Karpas-422 (cell line): ENCODE results near the gene TRIM71. TPM values are rescaled to one million over a fixed set of nuclear protein-coding genes. Genes with fewer than 3 reads are reported as not detected.
"Not testable (repeated sequence)": the region's sequence is repeated elsewhere in the genome, so short reads cannot be mapped to it uniquely, and the experiment has no call there.

Experiments used
- DNase-seq: peaks from one replicate; pipeline ENCODE4 v3.0.0-alpha.2; 2015
- H2AFZ ChIP-seq: fragments of 200-600 bp; sonication (generic); 2 replicates; pipeline ENCODE4 v1.6.1; 2014; ENCODE audit warnings: antibody characterized with exemption, low read length, mixed read lengths
- H3K27ac ChIP-seq: fragments of 200-600 bp; sonication (generic); 2 replicates; pipeline ENCODE4 v1.5.1; 2014; ENCODE audit warnings: mild to moderate bottlenecking, low read length, moderate library complexity
- H3K27me3 ChIP-seq: fragments of 200-600 bp; sonication (generic); 2 replicates; pipeline ENCODE4 v1.6.1; 2014; ENCODE audit warnings: low read length, mixed read lengths
- H3K36me3 ChIP-seq: fragments of 200-600 bp; sonication (generic); 2 replicates; pipeline ENCODE4 v1.6.1; 2014; ENCODE audit warnings: low read length, mixed read lengths; ENCODE audit not compliant: insufficient read depth
- H3K4me1 ChIP-seq: fragments of 200-600 bp; sonication (generic); 2 replicates; pipeline ENCODE4 v1.6.1; 2014; ENCODE audit warnings: mild to moderate bottlenecking, low read length, mixed read lengths
- H3K4me2 ChIP-seq: fragments of 200-600 bp; sonication (generic); 2 replicates; pipeline ENCODE4 v1.6.1; 2014; ENCODE audit warnings: low read length, low read depth, mild to moderate bottlenecking; ENCODE audit not compliant: poor library complexity, severe bottlenecking
- H3K4me3 ChIP-seq: fragments of 200-600 bp; sonication (generic); 2 replicates; pipeline ENCODE4 v1.5.1; 2014; ENCODE audit warnings: mild to moderate bottlenecking, antibody characterized with exemption, low read length, mixed read lengths
- H3K79me2 ChIP-seq: fragments of 200-600 bp; sonication (generic); 2 replicates; pipeline ENCODE4 v1.6.1; 2014; ENCODE audit warnings: mild to moderate bottlenecking, low read length, mixed read lengths
- H3K9ac ChIP-seq: fragments of 200-600 bp; sonication (generic); 2 replicates; pipeline ENCODE4 v1.6.0; 2014; ENCODE audit warnings: low read length
- H3K9me2 ChIP-seq: fragments of 200-600 bp; sonication (generic), shearing (Covaris generic); replicated peaks from 2 replicates; pipeline ENCODE4 v1.6.0; 2014; ENCODE audit warnings: mild to moderate bottlenecking, low read length, moderate library complexity; ENCODE audit not compliant: insufficient read depth
- H3K9me3 ChIP-seq: fragments of 300-700, 200-600 bp; sonication (generic); 2 replicates; pipeline ENCODE4 v1.6.1; 2014; ENCODE audit warnings: low read length, mixed read lengths
- H4K20me1 ChIP-seq: fragments of 200-600 bp; sonication (generic); 2 replicates; pipeline ENCODE4 v1.6.1; 2014; ENCODE audit warnings: mild to moderate bottlenecking, antibody characterized with exemption, low read length, low read depth; ENCODE audit not compliant: insufficient read depth
- total RNA-seq: library from RNA; depleted of rRNA; stranded (reverse); fragments of >200 nt; shearing (Covaris generic); gene quantifications from 2 replicates; pipeline ENCODE4 v1.2.3, GENCODE V29; 2014; ENCODE audit warnings: low replicate concordance

The TRIM71 gene
- total RNA-seq, 1 experiment from 2014 or later = not detected

DNA sequence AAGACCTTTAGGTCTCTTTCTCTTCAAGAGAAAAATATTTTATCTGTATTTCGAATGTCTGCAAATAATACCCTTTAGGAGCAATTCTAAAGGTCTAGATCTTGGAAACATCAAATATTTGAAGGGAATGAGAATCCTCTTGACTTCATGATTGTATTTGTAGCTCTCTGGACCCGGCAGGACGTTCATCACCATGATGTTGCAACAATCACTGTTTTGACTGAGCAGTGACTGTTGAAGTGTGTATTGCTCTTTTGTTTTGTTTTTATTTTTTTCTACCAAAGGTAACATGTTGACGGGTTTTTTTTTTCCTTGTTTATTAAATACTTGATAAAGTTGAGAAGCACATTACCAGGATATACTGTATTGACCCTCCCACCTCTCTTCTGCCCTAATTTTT is 78.3 kb downstream of the TRIM71 start:
- no peaks in the 10 kb centered on the region for H3K9me3 ChIP-seq

DNA sequence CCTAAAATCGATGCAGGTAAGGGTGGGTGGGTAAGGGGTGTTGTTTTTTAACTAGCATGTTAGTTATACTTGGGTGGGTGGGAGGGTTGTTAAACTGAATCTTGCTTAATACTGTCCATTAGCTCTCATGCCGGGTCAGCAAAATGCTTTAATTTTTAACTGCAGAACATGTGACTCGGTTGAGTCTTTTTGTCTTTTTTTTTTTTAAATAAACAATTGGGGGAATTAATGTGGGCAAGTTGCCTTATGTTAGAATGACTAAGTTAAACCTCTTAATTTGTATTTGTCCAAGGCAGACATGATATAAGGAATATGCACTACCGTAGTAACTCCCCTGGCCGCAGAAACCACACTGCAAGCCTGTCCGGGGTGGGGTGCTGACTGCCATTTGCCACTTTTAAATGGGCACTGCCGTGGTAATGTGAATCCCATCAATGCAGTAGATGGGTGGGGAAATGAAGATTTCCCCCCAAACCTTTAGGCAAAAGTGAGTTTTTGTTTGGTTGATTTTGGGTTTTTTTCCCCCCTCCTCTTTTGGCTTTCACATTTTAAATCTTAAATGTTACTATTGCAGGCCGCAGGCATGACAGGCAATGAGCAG is 79.3 kb downstream of the TRIM71 start:
- H4K20me1 ChIP-seq = no peaks in the 10 kb centered on the region
- H2AFZ ChIP-seq = no peak overlapping the region
- DNase-seq = no peak
- H3K9me3 ChIP-seq = no peaks in the 10 kb centered on the region
- H3K9ac ChIP-seq = no peak overlapping the region
- no peak overlapping the region for H3K27ac ChIP-seq
- no peak overlapping the region for H3K4me2 ChIP-seq
- H3K79me2 ChIP-seq = no peaks in the 10 kb centered on the region
- H3K4me3 ChIP-seq = no peak overlapping the region
- no peaks in the 10 kb centered on the region for H3K4me1 ChIP-seq
- no peaks in the 10 kb centered on the region for H3K9me2 ChIP-seq
- H3K36me3 ChIP-seq = no peaks in the 10 kb centered on the region
- no peaks in the 10 kb centered on the region for H3K27me3 ChIP-seq

More for the DNA sequence above, 78.3 kb downstream of the TRIM71 start:
- H3K27ac ChIP-seq = no peak overlapping the region
- H3K4me1 ChIP-seq = no peaks in the 10 kb centered on the region
- H2AFZ ChIP-seq = no peak overlapping the region
- DNase-seq = no peak
- H4K20me1 ChIP-seq = no peaks in the 10 kb centered on the region
- H3K4me2 ChIP-seq = no peak overlapping the region
- H3K79me2 ChIP-seq = no peaks in the 10 kb centered on the region
- no peaks in the 10 kb centered on the region for H3K27me3 ChIP-seq
- no peak overlapping the region for H3K4me3 ChIP-seq
- no peaks in the 10 kb centered on the region for H3K9me2 ChIP-seq
- H3K9ac ChIP-seq = no peak overlapping the region
- no peaks in the 10 kb centered on the region for H3K36me3 ChIP-seq

DNA sequence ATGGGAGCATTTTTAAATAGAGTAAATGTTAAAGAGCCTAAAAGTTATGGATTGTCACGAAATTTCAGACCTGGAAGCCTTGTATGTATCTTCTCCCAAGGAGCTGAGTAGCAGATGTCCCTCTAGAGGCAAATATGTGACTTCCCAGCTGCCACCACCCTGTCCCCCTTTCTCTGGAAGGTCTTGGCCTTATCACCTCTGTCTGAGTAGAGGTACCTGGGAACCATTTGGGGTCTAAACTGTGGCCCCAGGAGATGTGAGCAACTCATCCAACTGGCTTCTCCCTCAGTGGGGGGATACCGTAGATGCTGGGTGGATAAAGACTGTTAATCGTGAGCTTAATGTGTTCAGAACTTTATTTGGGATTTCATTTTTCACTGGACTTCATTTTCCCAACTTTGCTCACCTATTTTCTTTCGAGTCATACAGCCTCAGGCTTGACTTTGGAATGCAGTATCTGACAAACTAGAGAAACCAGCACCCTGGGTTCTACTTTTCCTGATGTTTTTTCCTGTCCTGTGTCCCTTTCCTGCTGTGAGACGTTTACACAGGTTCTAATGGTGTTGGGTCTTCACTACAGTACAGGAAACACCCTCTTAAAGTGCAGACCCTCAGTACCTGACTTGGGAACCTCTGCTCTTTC is 80.3 kb downstream of the TRIM71 start:
- Histone ChIP-seq H3K9ac (no peak overlapping the region), H3K27me3 (no peaks in the 10 kb centered on the region), H2AFZ (no peak overlapping the region), H3K4me2 (no peak overlapping the region), H3K27ac (no peak overlapping the region), H3K9me3 (no peaks in the 10 kb centered on the region), H3K4me1 (no peaks in the 10 kb centered on the region), H4K20me1 (no peaks in the 10 kb centered on the region), H3K36me3 (no peaks in the 10 kb centered on the region), H3K9me2 (no peaks in the 10 kb centered on the region), H3K4me3 (no peak overlapping the region), H3K79me2 (no peaks in the 10 kb centered on the region)
- DNase-seq = no peak

DNA sequence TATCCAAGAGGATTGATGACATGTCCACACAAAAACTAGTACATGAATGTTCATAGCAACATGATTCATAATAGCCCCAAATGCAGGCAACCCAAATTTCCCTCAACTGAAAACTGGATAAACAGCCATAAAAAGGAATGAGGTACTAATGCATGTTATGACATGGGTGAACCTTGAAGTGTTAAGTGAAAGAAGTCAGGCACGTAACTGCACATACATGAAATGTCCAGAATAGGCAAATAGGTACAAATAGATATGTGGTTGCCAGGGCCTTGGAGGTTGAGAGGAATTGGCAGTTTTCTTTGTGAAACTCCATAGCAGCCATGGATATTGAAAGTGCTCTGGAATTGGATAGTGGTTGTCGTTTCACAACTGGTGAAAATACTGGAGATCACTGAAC is 81.5 kb downstream of the TRIM71 start:
- H2AFZ ChIP-seq = no peak overlapping the region
- no peaks in the 10 kb centered on the region for H4K20me1 ChIP-seq
- no peak for DNase-seq
- no peak overlapping the region for H3K4me2 ChIP-seq
- H3K9me3 ChIP-seq = no peaks in the 10 kb centered on the region
- H3K27me3 ChIP-seq = no peaks in the 10 kb centered on the region
- H3K9me2 ChIP-seq = no peaks in the 10 kb centered on the region
- no peak overlapping the region for H3K4me3 ChIP-seq
- H3K79me2 ChIP-seq = no peaks in the 10 kb centered on the region
- no peak overlapping the region for H3K27ac ChIP-seq
- H3K4me1 ChIP-seq = no peaks in the 10 kb centered on the region
- no peaks in the 10 kb centered on the region for H3K36me3 ChIP-seq
- H3K9ac ChIP-seq = no peak overlapping the region

DNA sequence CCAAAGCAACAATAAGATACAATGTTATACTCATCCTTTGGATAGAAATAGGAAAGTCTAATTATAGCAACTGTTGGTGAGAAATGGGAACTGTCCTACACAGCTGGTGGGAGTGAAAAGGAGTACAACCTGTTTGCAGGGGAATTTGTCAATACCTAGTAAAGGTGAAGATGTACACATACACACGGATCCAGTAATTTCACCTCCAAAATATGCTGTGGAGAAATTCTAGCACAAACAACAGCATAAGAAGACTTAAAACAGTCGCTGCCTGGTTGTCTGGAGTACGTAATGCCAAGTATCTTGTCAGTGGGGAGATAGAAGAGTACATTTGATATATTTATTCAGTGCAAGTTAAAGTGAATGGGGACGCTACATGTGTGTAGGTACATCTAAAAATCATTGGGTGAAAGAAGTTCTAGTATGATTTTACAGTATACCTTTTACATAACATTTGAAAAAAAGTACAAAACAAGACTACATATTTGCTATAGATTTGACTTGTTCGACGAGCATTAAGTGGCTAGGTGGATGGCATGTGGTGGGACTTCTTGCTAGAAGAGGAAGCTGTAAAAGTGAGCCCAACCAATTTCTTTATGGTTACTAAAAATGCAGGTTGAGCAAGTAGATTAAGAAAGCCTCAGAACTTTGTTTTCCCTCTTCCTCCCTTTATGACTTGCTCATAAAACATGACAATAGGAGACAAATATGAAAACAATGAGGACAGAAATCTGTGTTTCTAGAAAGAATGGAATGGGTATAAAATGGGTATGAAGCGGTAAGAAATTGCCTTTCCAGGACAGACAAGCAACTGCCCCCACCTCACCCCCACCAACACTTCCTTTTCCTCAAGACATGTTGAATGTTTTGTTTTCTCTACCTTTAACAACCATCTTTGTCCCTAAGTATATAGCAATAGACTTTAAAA is 83.5 kb downstream of the TRIM71 start:
- Histone ChIP-seq H3K4me2 (no peak overlapping the region), H3K27me3 (no peaks in the 10 kb centered on the region), H3K4me1 (no peaks in the 10 kb centered on the region), H3K79me2 (no peaks in the 10 kb centered on the region), H3K36me3 (no peaks in the 10 kb centered on the region), H3K9ac (no peak overlapping the region), H4K20me1 (no peaks in the 10 kb centered on the region), H3K4me3 (no peak overlapping the region), H3K9me2 (no peaks in the 10 kb centered on the region), H3K9me3 (no peaks in the 10 kb centered on the region), H3K27ac (no peak overlapping the region), H2AFZ (no peak overlapping the region)
- no peak for DNase-seq

DNA sequence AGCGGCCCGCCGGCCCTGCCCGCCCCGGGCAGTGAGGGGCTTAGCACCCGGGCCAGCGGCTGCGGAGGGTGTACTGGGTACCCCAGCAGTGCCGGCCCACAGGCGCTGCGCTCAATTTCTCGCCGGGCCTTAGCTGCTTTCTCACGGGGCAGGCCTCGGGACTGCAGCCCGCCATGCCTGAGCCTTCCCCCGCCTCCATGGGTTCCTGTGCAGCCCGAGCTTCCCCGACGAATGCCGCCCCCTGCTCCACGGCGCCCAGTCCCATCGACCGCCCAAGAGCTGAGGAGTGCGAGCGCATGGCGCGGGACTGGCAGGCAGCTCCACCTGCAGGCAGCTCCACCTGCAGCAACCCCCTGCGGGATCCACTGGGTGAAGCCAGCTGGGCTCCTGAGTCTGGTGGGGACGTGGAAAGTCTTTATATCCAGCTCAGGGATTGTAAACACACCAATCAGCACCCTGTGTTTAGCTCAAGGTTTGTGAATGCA is 85.1 kb downstream of the TRIM71 start:
- H3K9me2 ChIP-seq, H3K27me3 ChIP-seq, H3K27ac ChIP-seq, H2AFZ ChIP-seq, H4K20me1 ChIP-seq, DNase-seq, H3K4me1 ChIP-seq, H3K9me3 ChIP-seq, H3K4me3 ChIP-seq, H3K79me2 ChIP-seq, H3K4me2 ChIP-seq, H3K36me3 ChIP-seq, H3K9ac ChIP-seq: not testable (repeated sequence)

DNA sequence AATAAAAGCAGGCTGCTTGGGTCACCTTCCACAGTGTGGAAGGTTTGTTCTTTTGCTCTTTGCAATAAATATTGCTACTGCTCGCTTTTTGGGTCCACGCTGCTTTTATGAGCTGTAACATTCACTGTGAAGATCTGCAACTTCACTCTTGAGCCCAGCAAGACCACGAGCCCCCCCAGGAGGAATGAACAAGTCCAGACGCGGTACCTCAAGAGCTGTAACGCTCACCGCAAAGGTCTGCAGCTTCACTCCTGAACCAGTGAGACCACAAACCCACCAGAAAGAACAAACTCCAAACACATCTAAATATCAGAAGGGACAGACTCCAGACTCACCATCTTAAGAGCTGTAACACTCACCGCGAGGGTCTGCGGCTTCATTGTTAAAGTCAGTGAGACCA is 86.2 kb downstream of the TRIM71 start:
- Histone ChIP-seq H3K9ac (no peak overlapping the region), H3K79me2 (no peaks in the 10 kb centered on the region), H3K4me3 (no peak overlapping the region), H3K4me2 (no peak overlapping the region), H3K4me1 (no peaks in the 10 kb centered on the region), H3K27me3 (no peaks in the 10 kb centered on the region), H3K27ac (no peak overlapping the region), H3K36me3 (no peaks in the 10 kb centered on the region), H3K9me2 (no peaks in the 10 kb centered on the region), H3K9me3 (no peaks in the 10 kb centered on the region), H2AFZ (no peak overlapping the region), H4K20me1 (no peaks in the 10 kb centered on the region)
- DNase-seq = no peak

DNA sequence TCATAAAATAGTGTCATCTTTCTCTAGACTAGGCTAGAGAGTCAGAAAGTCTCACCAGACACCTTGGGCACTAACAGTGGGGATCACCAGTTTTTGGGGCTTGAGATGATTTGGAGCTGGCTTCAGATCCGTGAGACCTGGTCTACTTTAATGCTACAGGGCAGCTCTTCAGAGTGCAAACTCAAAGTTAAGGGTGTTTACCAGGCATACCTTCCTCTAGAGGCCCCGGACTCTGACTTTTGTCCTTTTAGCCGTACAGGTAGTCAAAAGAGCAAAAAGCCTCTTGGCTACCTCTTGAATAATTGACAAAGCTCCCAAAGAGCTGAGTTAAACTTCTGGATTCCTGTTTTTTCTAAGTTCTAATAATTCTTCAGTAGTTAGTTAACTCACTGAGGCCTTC is 92.2 kb downstream of the TRIM71 start:
- Histone ChIP-seq H3K9me3 (no peaks in the 10 kb centered on the region), H3K27me3 (no peaks in the 10 kb centered on the region), H3K4me3 (no peak overlapping the region), H3K36me3 (no peaks in the 10 kb centered on the region), H4K20me1 (no peaks in the 10 kb centered on the region), H3K9me2 (no peaks in the 10 kb centered on the region), H3K4me1 (no peaks in the 10 kb centered on the region), H3K4me2 (no peak overlapping the region), H3K27ac (no peak overlapping the region), H3K79me2 (no peaks in the 10 kb centered on the region), H2AFZ (no peak overlapping the region), H3K9ac (no peak overlapping the region)
- DNase-seq = no peak
